GM18499 (cell line): ENCODE measurements around the gene GLT8D1.
A peak's percentile ranks its signal among the peaks of the same experiment; 100 is the strongest.
"Not testable (repeated sequence)": the region's sequence is repeated elsewhere in the genome, so short reads cannot be mapped to it uniquely, and the experiment has no call there.

Source experiments
- ATAC-seq: cut with Tn5 transposase; IDR thresholded peaks from one replicate; pipeline ENCODE4 v1.9.1; 2021; ENCODE audit warnings: moderate number of reproducible peaks; ENCODE audit not compliant: insufficient read depth, unreplicated experiment

Gene GLT8D1

DNA sequence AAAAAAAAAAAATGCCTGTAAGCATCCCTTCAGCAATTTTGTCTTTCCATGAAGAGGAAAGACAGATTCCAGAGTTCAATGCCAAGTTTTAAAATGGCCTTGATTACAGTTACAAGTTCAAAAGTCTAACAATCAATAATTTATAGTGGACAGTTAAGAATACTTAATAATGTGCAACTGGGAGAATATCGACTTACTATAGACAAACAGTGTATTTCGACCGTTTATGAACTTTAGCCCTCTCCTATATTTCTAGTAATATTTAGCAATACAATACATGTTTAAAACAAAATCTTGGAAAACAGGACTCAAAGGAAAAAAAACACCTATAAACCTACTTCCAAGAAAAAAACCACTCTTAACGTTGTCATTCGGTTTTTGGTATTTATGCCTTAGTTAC is 21.4 kb downstream of the GLT8D1 start:
- no peak for ATAC-seq

DNA sequence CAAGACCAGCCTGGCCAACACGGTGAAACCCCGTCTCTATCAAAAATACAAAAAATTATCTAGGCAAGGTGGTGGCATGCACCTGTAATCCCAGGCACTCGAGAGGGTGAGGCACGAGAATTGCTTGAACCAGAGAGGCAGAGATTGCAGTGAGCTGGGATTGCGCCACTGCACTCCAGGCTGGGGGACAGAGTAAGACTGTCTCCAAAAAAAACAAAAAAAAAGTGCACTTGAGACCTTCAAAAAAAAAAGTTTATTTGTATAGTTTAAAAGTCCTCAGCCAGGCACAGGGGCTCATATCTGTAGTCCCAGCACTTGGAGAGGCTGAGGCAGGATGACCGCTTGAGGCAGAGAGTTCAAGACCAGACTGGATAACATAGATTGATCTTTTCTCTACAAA is 22.0 kb downstream of the GLT8D1 start:
- ATAC-seq = no peak

DNA sequence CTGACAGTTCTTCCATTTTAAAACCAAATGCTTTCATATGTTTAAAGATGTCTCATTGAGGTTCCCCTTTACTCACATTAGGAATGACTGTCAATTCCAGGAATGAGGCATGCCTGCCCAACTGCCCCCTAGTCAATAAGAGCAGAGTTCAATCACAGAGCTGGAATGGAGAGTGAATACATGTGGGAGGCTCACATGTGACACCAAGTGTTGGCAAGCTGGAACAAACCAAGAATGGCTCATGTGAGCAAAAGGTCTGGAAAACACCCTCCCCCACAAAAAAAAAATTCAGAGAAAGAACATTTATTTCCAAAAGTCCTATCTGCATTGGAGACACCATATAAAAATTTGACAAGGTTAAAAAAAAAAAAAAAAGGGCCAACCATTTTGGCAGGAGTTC is 23.6 kb downstream of the GLT8D1 start:
- no peak for ATAC-seq

DNA sequence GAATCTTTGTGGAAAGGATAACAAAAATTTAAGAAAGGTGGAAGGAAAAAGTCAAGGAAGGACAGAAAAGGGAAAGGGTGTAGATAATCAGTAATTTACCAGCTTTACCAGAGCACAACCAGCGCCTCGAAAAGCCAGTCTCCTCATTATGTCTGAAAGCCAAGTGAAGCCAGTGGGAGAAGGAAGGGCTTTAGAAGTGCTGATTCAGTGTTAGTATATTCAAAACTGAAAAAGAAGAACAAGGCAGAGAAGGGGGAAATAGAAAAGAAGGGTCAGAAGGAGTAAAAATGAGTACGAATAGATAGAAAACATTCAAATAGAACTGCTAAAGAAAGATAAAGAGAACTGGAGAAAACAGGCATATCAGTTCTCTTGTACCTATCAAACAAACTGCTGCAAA is 24.0 kb downstream of the GLT8D1 start:
- ATAC-seq = no peak

DNA sequence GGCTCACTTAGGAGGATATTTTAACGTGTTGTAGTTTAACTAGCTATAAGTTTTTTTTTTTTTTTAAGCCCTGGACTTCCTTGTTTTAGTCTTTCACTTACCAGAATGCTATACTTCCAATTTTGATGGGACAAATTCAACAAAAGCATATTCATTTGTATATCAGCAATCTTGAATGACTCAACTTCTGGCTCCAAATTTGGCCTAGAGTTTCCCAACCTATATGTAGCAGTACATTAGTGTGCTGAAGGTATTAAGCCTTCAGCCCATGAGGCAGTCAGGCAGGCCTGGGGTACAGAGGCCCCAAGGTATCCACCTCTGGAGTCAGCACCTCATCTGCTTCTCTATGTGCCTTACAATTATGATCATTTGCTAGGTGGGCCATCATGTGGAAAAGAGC is 25.8 kb downstream of the GLT8D1 start:
- no peak for ATAC-seq

DNA sequence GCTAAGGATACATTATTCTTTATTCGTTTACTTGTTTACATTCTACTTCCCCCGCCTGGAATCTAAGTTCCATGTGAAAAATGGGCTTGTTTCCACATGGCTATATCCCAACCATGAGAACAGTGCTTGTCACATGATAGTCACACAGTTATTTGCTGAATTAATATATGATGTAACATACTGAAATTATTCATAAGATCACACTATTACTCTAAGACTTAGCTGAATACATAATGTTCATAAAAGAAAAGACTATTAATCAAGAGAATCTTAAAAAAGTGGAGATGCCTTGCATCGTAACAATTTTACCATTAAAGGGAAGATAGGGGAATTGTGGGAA is 26.4 kb downstream of the GLT8D1 start:
- ATAC-seq = no peak

DNA sequence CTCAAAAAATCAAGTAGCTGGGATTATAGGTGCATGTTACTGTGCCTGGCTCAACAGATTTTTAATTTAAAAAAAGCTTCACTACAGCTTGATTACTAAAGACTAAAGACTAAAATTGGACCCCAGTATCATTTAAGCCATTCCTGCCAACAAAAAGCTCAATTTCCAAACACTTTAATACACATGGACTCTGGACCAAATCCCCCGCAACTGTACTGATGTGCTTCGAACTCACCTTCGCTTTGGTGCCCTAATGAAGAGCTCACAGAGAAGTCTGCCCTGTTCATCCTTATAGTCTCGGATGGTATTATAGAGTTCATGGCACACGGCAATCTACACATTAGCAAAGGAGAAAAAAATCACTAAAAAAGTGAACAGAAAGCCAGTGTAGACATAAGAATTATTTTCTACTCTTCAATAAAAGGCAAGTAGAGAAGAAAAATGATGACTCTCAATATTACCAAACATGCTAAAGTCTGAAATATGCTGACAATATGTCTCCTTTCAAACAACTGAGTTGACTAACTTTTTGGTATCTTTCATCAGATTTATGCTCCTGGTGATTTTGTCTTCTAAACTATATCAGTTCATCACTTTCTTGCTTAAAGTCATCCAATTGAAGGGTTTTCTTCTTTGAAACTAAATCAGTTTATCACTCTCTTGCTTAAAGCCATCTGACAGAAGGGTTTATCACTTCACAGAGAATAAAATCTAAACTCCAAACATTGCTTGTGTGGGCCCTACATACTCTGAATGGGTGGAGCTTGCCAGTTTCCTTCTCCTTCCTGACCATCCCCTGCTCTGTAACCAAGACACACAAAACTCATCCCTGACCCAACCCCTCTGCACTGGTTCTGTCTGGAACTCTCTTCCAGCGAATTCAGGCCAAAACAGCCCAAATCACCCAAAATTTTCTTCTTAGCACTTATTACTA is 27.1 kb downstream of the GLT8D1 start:
- no peak for ATAC-seq

DNA sequence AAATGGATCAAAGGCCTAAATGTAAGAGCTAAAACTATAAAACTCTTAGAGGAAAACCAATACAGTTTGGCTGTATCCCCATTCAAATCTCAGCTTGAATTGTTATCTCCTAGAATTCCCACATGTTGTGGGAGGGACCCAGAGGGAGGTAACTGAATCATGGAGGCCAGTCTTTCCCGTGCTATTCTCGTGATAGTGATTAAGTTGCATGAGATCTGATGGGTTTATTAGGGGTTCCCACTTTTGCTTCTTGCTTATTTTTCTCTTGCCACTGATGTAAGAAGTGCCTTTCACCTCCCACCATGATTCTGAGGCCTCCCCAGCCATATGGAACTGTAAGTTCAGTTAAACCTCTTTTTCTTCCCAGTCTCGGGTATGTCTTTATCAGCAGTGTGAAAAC is 29.4 kb downstream of the GLT8D1 start:
- ATAC-seq = not testable (repeated sequence)

DNA sequence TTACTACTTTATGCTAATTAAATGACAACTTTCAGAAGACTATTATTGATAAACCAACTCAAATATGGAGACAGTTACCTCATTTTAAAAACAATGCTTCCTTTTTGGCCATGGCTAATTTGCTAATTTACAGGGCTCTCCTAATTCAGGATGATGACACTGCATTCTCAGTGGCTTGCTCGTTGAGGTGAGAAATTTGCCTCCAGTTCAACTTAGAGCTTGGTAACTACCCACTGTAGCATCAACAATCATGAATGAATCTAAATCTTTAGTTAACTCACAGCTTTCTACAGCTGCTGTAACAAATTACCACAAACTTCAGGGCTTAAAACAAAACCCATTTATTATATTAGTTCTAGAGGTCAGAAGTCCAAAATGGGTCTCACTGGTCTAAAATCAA is 33.9 kb downstream of the GLT8D1 start:
- ATAC-seq = no peak

DNA sequence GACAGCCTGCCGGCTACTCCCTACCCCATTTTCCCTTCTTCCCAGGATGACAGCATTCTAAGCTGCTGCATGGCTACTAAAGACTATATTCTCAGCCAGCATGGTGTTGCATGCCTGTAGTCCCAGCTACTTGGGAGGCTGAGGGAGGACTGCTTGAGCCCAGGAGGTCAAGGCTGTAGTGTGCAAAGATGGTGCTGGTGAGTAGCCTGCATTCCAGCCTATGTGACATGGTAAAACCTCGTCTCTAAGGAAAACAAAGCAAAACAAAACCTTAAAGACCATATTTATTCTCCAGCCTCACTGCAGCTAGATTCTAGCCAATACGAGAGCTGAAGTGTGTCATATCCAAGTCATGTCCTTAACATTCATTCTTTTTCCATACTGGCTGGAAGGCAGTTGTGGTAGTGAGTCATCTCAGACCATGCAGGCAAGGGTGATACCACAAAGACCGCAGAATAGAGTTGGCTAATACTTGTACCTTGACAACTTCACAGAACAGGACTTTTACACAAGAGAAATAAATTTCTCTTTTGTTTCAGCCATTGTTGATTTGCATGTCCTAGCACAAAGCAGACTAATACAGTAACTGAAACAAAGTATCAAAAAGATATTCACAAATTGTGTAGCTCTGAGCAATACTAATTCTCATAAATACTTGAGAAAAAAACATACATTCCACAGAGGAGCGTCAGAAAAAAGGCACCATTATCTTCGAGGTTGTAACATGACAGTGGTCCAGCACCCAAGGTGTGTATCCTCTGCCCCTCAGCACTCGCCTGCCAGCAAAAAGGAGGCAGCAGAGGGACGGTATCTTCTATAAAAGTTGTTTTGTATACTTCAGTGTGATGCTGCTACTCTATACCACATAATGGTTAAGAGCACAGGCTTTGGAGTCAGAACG is 34.7 kb downstream of the GLT8D1 start:
- peak; percentile 78 for ATAC-seq

DNA sequence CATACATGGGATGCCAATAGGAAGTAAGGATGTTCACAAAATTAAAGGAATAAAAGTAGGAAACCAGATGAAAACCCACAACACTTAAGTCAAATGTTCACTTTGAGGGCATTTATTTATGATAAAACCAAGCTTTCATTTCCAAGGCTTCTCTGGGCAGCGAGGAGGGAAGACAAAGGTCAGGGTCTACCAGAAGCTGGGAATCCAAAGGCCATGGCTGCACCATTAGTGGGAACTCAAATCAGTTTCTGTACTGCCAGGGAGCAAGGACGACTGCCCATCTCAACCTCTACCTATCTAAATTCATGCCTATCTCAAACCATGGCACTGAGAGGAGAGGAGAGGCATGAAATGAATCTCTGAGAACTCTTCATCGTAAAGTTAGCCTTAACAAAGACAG is 42.5 kb downstream of the GLT8D1 start:
- ATAC-seq = no peak

DNA sequence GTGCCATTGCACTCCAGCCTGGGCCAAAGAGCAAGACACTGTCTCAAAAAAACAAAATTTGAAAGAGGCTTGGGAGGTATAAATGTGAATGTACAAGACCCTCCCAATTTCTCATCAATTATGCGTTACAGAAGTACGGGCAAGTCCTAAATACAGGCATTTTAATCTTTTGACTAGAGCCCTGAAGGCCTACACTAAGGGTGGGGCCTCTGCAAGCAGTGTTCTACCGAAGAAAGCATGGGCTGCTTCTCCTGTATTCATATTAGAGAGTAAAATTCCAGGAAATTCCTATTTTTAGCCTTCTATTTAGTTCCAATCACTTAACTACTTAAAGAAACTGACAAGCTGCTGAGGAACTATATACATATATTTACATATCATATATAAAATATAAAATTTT is 45.5 kb downstream of the GLT8D1 start:
- ATAC-seq = no peak

DNA sequence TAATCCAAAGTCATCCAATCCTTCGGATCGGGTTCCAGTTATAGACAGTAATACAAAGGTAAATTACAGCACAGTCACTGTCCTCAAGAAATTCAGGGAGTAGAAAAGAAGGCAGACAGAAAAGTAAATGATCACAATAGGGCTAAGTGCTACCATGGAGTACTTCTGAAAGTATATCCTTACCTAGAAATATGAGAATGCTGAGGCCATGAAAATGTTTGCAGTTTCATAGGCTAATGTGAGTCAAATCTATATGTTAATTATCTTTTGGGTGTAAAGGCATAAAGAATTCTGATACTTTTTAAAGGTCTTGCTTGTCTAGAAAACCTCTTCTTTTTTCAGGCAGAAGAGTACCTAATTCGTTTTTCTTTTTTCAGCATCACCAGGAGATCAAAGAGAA is 49.7 kb downstream of the GLT8D1 start:
- ATAC-seq = no peak

DNA sequence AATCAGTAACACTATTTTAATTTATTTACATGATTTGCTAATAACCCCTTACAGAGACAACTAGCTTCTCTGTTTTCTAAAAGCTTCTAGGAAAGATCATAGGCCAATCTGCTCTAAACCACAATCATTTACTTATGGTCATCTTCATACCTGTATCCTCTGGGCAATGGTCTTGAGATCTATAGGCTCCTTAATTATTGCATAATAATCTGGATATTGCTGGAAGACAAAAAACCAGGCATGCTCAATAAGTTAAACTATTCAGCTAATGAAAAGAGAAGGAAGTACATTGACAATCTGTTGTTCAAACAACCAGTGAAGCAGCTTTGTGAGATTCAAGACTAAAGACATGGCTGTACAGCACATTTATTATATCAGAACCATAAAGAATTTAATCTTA is 54.0 kb downstream of the GLT8D1 start:
- no peak for ATAC-seq

DNA sequence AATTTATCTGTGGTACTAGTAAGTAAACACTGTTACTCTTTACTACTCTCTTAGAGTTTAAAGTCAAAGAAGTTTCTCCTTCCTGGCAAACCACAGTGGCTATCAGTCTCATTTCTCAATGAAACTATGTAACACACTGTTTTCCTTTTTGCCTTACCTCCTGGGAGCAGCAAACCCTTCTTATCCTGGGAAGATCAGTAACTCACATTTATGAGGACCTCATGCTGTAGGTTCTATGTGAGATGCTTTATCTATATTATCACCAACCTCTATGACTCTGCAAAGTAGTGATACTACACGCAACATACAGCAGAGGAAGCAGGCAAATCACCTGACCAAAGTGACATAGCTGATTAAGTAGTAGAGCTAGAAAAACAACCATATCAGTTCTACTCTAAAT is 55.2 kb downstream of the GLT8D1 start:
- ATAC-seq = no peak

DNA sequence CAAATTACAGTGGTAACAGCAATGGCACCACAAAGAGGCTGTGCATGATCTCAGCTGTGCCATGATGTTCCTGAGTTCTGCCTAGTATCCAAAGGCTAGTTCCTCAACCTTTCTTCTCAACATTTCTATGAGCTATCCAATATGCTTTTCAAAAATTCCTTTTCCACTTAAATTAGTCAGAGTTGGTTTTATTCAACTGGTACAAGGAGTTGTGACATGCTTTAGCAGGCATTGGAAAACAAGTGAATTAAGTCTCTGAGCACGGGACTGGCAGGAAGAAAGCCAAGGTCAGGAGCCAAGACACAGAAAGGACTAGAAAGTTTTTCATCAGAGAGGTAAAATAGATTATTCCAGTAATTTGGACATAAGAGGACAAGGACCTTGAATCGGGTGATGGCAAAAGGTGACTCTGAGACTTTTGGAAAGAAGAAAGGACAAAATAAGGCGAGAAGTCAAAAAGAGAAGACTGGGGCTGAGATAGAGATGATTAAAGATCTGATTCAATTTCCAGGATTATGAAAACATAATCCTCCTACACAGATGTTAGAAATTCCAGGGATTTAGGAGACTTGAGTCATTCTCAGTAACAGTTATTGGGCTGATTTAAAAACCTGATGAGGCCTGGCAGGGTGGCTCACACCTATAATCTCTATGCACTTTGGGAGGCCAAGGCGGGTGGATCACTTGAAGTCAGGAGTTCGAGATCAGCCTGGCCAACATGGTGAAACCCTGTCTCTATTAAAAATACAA is 56.0 kb downstream of the GLT8D1 start:
- ATAC-seq = no peak

DNA sequence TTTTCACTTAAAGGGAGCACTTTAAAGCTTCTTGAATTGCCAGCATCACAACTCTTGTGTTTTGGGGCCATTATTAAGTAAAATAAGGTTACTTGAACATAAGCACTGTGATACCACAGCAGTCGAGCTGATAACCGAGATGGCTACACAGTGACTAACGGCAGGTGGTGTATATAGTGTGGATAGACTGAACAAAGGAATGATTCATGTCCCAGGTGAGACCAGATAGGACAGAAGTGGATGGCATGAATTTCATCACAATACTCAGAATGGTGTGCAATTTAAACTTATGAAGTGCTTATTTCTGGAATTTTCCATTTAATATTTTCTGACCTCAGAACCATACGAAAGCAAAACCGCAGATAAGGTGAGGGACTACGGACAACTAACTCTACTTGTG is 60.0 kb downstream of the GLT8D1 start:
- no peak for ATAC-seq
